HG03469 (cell line): Measurements from ENCODE around the gene GLIS1.

ENCODE experiments used
- ATAC-seq: cut with Tn5 transposase; IDR thresholded peaks from one replicate; pipeline ENCODE4 v1.9.1; 2021; ENCODE audit warnings: mild to moderate bottlenecking, moderate library complexity, moderate number of reproducible peaks; ENCODE audit not compliant: unreplicated experiment

GLIS1 gene

GRCh38 chr1:53721088-53721487 is 17.9 kb downstream of the GLIS1 start:
- ATAC-seq = no peak

DNA sequence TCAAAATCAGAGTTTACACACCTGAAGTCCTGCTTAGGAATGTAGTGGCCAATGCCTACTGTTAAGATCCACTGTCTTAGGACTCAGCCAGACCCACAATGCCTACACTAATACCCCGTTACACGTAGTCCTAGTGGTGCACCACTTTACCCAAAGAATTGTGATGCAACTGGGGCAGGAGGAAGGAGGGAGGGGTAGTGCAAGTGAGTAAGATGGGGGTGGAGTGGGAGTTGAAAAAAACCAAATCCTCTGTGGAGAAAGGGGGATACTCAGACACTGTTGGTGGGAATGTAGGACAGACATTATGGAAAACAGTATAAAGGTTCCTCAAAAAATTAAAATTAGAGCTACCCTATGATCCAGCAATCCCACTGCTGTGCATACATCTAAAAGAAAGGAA is 19.5 kb downstream of the GLIS1 start:
- ATAC-seq = no peak

- ATAC-seq = no peak
Observed at GRCh38 chr1:53718443-53718842, 20.5 kb downstream of the GLIS1 start.

- ATAC-seq = no peak
Observed at GRCh38 chr1:53717025-53717804, 21.7 kb downstream of the GLIS1 start.

GRCh38 chr1:53716150-53716549 is 22.8 kb downstream of the GLIS1 start:
- no peak for ATAC-seq

GRCh38 chr1:53715478-53715877 is 23.5 kb downstream of the GLIS1 start:
- no peak for ATAC-seq

DNA sequence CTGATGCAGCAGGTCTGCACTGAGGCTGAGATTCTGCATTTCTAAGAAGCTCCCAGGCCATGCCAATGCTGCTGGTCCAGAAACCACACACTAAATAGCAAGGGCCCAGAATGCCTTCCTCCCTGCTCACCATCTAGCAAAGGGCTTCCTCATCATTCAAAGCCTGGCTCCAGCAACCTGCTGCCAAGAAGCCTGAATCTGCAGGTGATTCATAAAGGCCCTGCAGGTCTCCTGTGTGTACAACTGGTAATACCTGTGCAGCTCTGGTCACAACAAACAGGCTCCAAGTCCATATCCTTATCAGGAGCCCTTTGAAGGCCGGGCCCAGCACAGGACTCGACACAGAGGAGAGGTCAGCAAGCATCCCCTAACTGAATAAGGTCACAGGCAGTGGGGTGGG is 26.7 kb downstream of the GLIS1 start:
- no peak for ATAC-seq

GRCh38 chr1:53710584-53710983 is 28.4 kb downstream of the GLIS1 start:
- ATAC-seq = no peak

GRCh38 chr1:53708687-53709086 is 30.3 kb downstream of the GLIS1 start:
- ATAC-seq = no peak

- ATAC-seq = no peak
Observed at GRCh38 chr1:53706356-53706755, 32.6 kb downstream of the GLIS1 start.

GRCh38 chr1:53705446-53706096 is 33.4 kb downstream of the GLIS1 start:
- ATAC-seq = no peak

- no peak for ATAC-seq
Observed at GRCh38 chr1:53704804-53705445, 34.0 kb downstream of the GLIS1 start.

DNA sequence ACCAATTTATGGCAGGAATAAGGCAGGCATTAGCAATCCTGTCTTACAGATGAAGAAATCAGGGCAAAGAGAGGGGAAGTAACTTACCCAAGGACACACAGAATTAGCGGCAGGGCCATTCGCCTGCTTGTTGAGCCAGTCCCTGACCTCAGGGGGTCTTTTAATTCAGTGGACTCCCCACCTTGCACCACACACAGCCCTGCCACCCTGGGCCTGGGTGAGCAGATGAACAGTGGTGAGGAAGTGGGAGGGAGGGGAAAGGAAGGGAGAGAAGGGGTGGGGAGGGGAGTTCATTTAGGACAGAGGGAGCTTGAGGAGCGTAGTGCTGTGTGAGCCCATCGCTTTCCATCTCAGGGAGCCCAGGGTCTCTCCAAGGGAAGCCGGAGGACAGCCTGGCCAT is 34.7 kb downstream of the GLIS1 start:
- ATAC-seq = no peak

DNA sequence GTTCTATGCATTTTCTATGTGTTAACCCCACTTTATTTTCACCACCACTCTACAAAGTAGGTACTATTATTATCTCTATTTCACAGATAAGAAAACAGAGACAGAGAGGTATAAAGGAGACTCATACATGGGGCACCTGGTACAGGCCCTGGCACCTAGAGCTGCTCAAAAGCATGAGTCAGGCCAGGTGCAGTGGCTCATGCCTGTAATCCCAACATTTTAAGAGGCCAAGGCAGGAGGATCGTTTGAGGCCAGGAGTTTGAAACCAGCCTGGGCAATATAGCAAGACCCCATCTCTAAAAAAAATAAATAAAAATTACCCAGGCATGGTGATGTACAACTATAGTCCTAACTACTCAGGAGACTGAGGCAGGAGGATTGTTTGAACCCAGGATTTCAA is 35.8 kb downstream of the GLIS1 start:
- ATAC-seq = no peak

DNA sequence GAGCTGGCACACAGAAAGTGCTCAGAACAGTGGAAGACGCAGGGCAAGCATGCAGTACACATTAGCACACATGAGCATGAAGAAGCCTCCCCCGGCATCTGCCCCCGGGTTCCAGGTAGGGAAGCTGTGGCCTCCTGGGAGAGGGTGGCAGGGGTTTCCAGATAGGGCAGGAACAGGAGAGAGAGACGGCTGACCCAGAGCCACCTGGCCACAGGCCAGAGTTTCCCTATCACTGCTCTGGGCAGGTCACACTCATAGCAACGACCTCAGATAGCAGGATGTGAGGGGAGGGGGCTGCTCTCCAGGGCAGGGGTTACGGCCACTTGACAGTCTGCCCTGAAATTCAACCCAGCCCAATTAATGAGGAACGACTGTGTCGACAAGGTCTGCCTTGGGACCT is 36.6 kb downstream of the GLIS1 start:
- ATAC-seq = no peak

DNA sequence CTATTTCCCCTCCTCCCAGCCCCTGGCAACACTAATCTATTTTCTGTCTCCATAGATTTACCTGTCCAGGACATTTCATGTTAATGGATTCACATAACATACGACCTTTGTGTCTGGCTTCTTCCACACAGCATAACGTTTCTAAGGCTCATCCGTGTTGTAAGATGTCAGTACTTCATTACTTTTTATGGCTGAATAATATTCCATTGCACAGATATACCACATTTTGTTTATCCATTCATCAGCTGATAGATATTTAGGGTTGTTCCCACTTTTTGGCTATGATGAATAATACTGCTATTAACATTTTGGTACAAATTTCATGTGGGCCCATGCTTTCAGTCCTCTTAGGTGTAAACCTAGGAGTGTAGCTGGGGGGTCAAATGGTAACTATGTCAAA is 38.2 kb downstream of the GLIS1 start:
- no peak for ATAC-seq

DNA sequence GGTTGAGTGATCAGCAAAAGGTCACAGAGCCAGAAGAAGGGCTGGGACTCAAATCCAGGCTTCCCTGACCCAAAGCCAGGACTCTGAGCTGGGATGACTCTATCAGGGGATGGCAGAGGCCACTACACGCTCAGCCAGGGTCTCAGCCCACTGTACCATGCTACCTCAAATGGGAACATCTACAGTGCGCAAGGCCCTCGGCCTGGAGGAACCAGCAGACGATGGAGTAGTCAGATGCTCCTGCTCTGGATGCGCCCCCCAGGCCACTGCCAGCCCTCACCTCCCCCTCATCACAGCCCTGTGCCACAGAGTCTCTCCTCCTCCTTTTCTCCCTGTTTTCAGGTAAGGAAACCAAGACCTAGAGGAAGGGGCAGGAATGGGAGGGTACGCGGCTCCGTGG is 39.0 kb downstream of the GLIS1 start:
- no peak for ATAC-seq

DNA sequence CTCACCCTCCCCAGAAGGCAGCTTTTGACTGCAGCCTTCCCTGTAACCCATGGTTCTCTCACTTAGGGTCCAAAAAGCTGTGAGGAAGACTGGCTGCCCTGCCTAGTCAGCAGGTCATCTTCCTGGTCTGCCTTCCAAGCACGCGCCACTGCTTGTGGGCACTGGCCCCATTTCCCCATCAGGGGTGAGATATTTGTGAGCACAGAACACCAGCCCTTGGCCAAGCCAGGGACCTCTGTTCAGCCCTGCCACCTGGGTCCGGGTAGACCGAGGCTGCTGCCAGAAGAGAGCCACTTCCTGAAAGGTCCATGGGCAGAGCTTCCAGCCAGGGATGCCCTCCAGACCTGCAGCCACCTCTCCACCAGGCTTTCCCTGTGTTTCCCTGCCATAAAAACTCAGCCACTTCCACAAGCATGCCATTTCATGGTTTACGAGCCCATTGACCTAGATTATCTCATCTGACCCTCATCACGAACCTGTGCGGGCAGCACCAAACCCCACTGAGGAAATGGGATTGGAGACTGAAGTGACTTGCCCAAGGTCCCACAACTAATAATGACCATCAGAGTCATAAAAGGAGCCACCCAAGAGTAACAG is 40.5 kb downstream of the GLIS1 start:
- ATAC-seq = no peak

DNA sequence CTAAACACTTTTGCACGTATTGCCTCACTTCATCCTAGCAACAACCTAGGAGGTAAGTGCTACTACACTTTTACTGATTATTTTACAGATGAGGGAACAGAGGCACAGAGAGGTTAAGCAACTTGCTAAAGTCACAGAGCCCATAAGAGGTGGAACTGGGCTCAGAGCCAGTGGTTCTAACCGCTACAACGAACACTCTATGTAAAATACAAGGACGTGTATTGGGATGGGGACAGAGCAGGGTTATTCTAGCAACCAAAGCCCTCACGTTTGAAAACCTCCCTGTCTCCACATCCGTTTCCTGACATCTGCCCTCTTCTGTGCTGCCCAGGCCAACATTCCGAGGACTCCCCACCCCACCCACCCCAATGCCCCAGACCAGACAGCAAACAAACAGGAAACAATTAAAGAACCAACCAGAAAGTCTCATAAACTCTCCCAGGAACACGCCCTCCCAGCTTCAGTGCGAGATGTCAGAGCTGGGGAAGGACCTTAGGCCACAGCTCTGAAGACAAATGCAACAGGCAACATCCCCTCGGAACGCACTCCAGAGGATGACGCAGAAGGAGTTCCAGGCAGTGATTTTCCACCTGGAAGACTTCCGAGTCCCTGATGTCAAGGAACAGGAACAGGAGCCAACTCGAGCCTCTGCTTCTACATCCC is 41.1 kb downstream of the GLIS1 start:
- ATAC-seq = no peak

DNA sequence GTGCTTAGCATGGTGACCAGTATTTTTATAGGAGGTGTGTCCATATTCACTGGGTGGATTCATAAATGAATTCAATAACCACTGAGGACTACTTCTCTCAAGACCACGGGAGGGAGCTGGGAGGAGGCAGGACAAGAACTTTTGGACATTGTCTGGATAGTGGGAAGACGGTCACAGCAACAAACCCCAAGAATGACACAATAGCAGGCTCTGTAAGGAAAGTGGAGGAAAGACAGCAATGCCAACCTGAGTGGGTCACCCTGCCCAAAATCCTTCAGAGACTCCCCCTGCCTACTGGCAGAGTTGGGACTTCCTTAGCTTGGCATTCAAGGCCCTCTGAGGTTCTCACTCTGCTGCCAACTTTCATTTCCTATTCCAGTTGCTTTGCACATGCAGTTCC is 42.0 kb downstream of the GLIS1 start:
- ATAC-seq = no peak

DNA sequence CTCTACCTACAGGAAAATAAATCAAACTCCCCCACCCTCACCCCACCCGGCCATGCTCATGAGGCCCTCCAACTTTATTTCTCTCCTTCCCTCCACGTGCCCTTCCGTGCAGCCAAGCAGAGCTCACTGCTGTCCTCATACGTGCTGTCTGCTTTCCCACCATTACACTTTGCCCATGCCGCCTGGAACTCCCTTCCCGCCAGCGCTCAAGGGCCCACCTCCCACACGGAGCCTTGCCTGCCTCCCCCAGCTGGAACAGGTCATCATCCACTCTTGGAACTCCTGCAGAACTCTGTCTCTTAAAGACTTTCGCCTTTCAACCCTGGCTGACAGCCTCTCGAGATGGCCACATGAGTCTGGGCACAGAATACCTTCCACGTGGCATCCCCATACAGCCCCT is 42.4 kb downstream of the GLIS1 start:
- ATAC-seq = no peak
